GM21723 (cell line): ENCODE measurements around the gene CTNNBIP1.

Experiments
- ATAC-seq: cut with Tn5 transposase; IDR thresholded peaks from one replicate; pipeline ENCODE4 v1.9.1; 2021; ENCODE audit warnings: mild to moderate bottlenecking, moderate library complexity; ENCODE audit not compliant: unreplicated experiment

CTNNBIP1 gene

GRCh38 chr1:9881838-9882249 is 28.2 kb downstream of the CTNNBIP1 start:
- ATAC-seq: no peak

GRCh38 chr1:9878404-9878803 is 31.7 kb downstream of the CTNNBIP1 start:
- no peak for ATAC-seq

- ATAC-seq: no peak
Measured at GRCh38 chr1:9877962-9878361, 32.1 kb downstream of the CTNNBIP1 start.

- no peak for ATAC-seq
Measured at GRCh38 chr1:9875636-9876000, 34.5 kb downstream of the CTNNBIP1 start.

- no peak for ATAC-seq
Measured at GRCh38 chr1:9874959-9875635, 35.0 kb downstream of the CTNNBIP1 start.

GRCh38 chr1:9874412-9874811 is 35.7 kb downstream of the CTNNBIP1 start:
- ATAC-seq: no peak

- ATAC-seq: no peak
Measured at GRCh38 chr1:9873992-9874391, 36.1 kb downstream of the CTNNBIP1 start.

GRCh38 chr1:9873385-9873784 is 36.7 kb downstream of the CTNNBIP1 start:
- ATAC-seq: no peak

- no peak for ATAC-seq
Measured at GRCh38 chr1:9872430-9873165, 37.5 kb downstream of the CTNNBIP1 start.

- ATAC-seq: no peak
Measured at GRCh38 chr1:9871707-9872425, 38.2 kb downstream of the CTNNBIP1 start.

- no peak for ATAC-seq
Measured at GRCh38 chr1:9871021-9871420, 39.0 kb downstream of the CTNNBIP1 start.

- ATAC-seq: no peak
Measured at GRCh38 chr1:9870572-9870971, 39.5 kb downstream of the CTNNBIP1 start.

GRCh38 chr1:9869831-9870251 is 40.2 kb downstream of the CTNNBIP1 start:
- ATAC-seq: no peak

GRCh38 chr1:9868244-9868590 is 41.9 kb downstream of the CTNNBIP1 start:
- no peak for ATAC-seq

- ATAC-seq: no peak
Measured at GRCh38 chr1:9867408-9868243, 42.4 kb downstream of the CTNNBIP1 start.

GRCh38 chr1:9866836-9867235 is 43.2 kb downstream of the CTNNBIP1 start:
- no peak for ATAC-seq

- no peak for ATAC-seq
Measured at GRCh38 chr1:9865724-9866123, 44.3 kb downstream of the CTNNBIP1 start.

GRCh38 chr1:9863371-9863770 is 46.7 kb downstream of the CTNNBIP1 start:
- ATAC-seq: no peak

- no peak for ATAC-seq
Measured at GRCh38 chr1:9861360-9861759, 48.7 kb downstream of the CTNNBIP1 start.

GRCh38 chr1:9860887-9861286 is 49.2 kb downstream of the CTNNBIP1 start:
- no peak for ATAC-seq
